A549 (cell line): ENCODE results near the gene DDX20. TPM values are rescaled to one million over a fixed set of nuclear protein-coding genes. Genes with fewer than 3 reads are reported as not detected.

ENCODE experiments used
- ATAC-seq, 2 experiments: fragments of 200-7000 bp in 1 of 2; fragments of >200 bp in 1 of 2; cut with Nextera tagmentation in 1 of 2; cut with Tn5 transposase in 1 of 2; 3 replicates each; pipeline versions ENCODE4 v1.8.0 to v1.9.1; 2018 to 2020; ENCODE audit warnings: mild to moderate bottlenecking in 1 of 2, moderate library complexity in 1 of 2
- CTCF ChIA-PET: fragments of 300-600 bp; sonication (Branson Sonifier 250); formaldehyde crosslinking; extraction: SDS; loops from one replicate; lab custom pipeline; 2021; ENCODE audit warnings: antibody characterized with exemption, inconsistent platforms; lab: Yijun Ruan, JAX
- POLR2A ChIA-PET: fragments of 350-600 bp; formaldehyde crosslinking; extraction: SDS; loops from one replicate; lab custom pipeline; 2021; ENCODE audit warnings: antibody characterized with exemption, inconsistent platforms; lab: Yijun Ruan, JAX
- DNase-seq, 2 experiments: peaks; one replicate each; pipeline versions ENCODE4 v3.0.0 to v3.0.0-alpha.2; 2011 to 2016; ENCODE audit warnings: low read depth in 1 of 2, low spot score in 1 of 2
- FAIRE-seq: peaks from 2 replicates; lab custom pipeline; 2011; peaks lifted over from hg19 to GRCh38; lab: Jason Lieb, UNC
- H3K27ac ChIP-seq, 2 experiments: fragments of >200 bp; sonication (Bioruptor Twin); formaldehyde crosslinking; 3 replicates each; pipeline ENCODE4 v1.5.1; 2016 to 2017
- H3K4me1 ChIP-seq: fragments of >200 bp; sonication (Bioruptor Twin); formaldehyde crosslinking; 3 replicates; pipeline ENCODE4 v1.6.1; 2016
- H3K4me2 ChIP-seq: fragments of >200 bp; sonication (Bioruptor Twin); formaldehyde crosslinking; 3 replicates; pipeline ENCODE4 v1.6.1; 2016
- H3K4me3 ChIP-seq: fragments of >200 bp; sonication (Bioruptor Twin); formaldehyde crosslinking; 3 replicates; pipeline ENCODE4 v1.5.1; 2016
- H3K9me3 ChIP-seq: fragments of >200 bp; sonication (Bioruptor Twin); formaldehyde crosslinking; 3 replicates; pipeline ENCODE4 v1.6.1; 2016
- CBX2 ChIP-seq: fragments of 200-600 bp; sonication (generic); IDR thresholded peaks from 2 replicates; pipeline ENCODE4 v1.6.1; 2016; ENCODE audit warnings: low read depth, mild to moderate bottlenecking, borderline replicate concordance
- CBX8 ChIP-seq: fragments of 200-600 bp; sonication (generic); IDR thresholded peaks from 2 replicates; pipeline ENCODE4 v1.6.1; 2016
- EHMT2 ChIP-seq: fragments of 200-600 bp; sonication (generic); IDR thresholded peaks from 2 replicates; pipeline ENCODE4 v1.6.1; 2016; ENCODE audit warnings: antibody characterized with exemption, low read depth, mild to moderate bottlenecking, moderate library complexity
- EP300 ChIP-seq, 2 experiments: fragments of >200 bp; sonication (Bioruptor Twin); formaldehyde crosslinking; IDR thresholded peaks; 2 replicates in 1 of 2; 3 replicates in 1 of 2; pipeline ENCODE4 v1.6.1; 2016 to 2017
- GATA3 ChIP-seq: IDR thresholded peaks from 2 replicates; pipeline ENCODE4 v1.6.1; 2012; ENCODE audit warnings: borderline replicate concordance
- HDAC2 ChIP-seq: fragments of 200-600 bp; sonication (generic); IDR thresholded peaks from 2 replicates; pipeline ENCODE4 v1.6.1; 2016
- HES2 ChIP-seq: fragments of >200 bp; sonication (Bioruptor Twin); formaldehyde crosslinking; IDR thresholded peaks from 2 replicates; pipeline ENCODE4 v1.6.1; 2016
- HOXA7 ChIP-seq: fragments of 250-450 bp; sonication (Bioruptor Pico); IDR thresholded peaks from 2 replicates; pipeline ENCODE4 v1.5.0; 2020; ENCODE audit warnings: mild to moderate bottlenecking, moderate library complexity
- HOXB13 ChIP-seq: fragments of 250-450 bp; sonication (Bioruptor Pico); IDR thresholded peaks from 2 replicates; pipeline ENCODE4 v1.5.0; 2020; ENCODE audit warnings: low read depth, mild to moderate bottlenecking, moderate library complexity
- KDM5A ChIP-seq: fragments of 200-600 bp; sonication (generic); IDR thresholded peaks from 2 replicates; pipeline ENCODE4 v1.6.1; 2016; ENCODE audit warnings: antibody characterized with exemption, mild to moderate bottlenecking
- MAFK ChIP-seq: fragments of 450-650 bp; IDR thresholded peaks from 2 replicates; pipeline ENCODE4 v1.6.1; 2014; ENCODE audit not compliant: partially characterized antibody
- NFE2L2 ChIP-seq: fragments of 150-350 bp; conservative IDR thresholded peaks from 2 replicates; pipeline ENCODE4 v1.6.1; 2014; ENCODE audit warnings: low read length
- PBX3 ChIP-seq: IDR thresholded peaks from 2 replicates; pipeline ENCODE4 v1.6.1; 2012
- POLR2A ChIP-seq: IDR thresholded peaks from 2 replicates; pipeline ENCODE4 v1.6.1; 2012; ENCODE audit warnings: mild to moderate bottlenecking, low read length
- RAD21 ChIP-seq, 2 experiments: fragments of >200 bp in 1 of 2; sonication (Bioruptor Twin) in 1 of 2; formaldehyde crosslinking in 1 of 2; IDR thresholded peaks in 1 of 2; conservative IDR thresholded peaks in 1 of 2; 2 replicates in 1 of 2; 3 replicates in 1 of 2; pipeline ENCODE4 v1.6.1; 2012 to 2018; ENCODE audit warnings: inconsistent platforms in 1 of 2
- RARB ChIP-seq: fragments of 250-450 bp; sonication (Bioruptor Pico); IDR thresholded peaks from 2 replicates; pipeline ENCODE4 v1.8.0; 2021; ENCODE audit warnings: mild to moderate bottlenecking, moderate library complexity
- RCOR1 ChIP-seq: fragments of 150-350 bp; IDR thresholded peaks from 2 replicates; pipeline ENCODE4 v1.6.1; 2014; ENCODE audit warnings: antibody characterized with exemption, low read length, low read depth
- TFCP2L1 ChIP-seq: fragments of 250-450 bp; sonication (Bioruptor Pico); IDR thresholded peaks from 2 replicates; pipeline ENCODE4 v1.5.0; 2021; ENCODE audit warnings: mild to moderate bottlenecking
- ZNF302 ChIP-seq: fragments of 250-450 bp; sonication (Bioruptor Pico); IDR thresholded peaks from 2 replicates; pipeline ENCODE4 v1.9.0; 2021; ENCODE audit warnings: inconsistent platforms, mild to moderate bottlenecking, moderate library complexity
- WGBS: methylation state at CpG from one replicate; pipeline ENCODE4 v1.1.6; 2017; ENCODE audit errors: missing lambda C conversion rate; 5-methylcytosine and 5-hydroxymethylcytosine counted together
- polyA plus RNA-seq, 4 experiments: library from polyadenylated mRNA; depleted of rRNA in 3 of 4; stranded (reverse); fragments of >200 nt; fragmentation: RNase III in 1 of 4; extraction: RNeasy Plus Mini Kit Qiagen cat#74134 plus additional on column Dnase treatment in 1 of 4; gene quantifications; 2 replicates in 3 of 4; 3 replicates in 1 of 4; pipeline ENCODE4 v1.2.3, GENCODE V29; 2011 to 2017
- TF ChIP-seq, protein P1 (sequence below): fragments of >200 bp; sonication (Bioruptor Twin); formaldehyde crosslinking; IDR thresholded peaks from 3 replicates; pipeline ENCODE4 v1.5.1; 2016
- TF ChIP-seq, protein P2 (sequence below): IDR thresholded peaks from 2 replicates; pipeline ENCODE4 v1.6.1; 2012
- TF ChIP-seq, protein P3 (sequence below): fragments of 200-600 bp; sonication (generic); IDR thresholded peaks from 2 replicates; pipeline ENCODE4 v1.6.1; 2016; ENCODE audit warnings: antibody characterized with exemption, mild to moderate bottlenecking, moderate library complexity

DDX20 gene
- polyA plus RNA-seq, 2 of the 4 experiments (the other 2 are of a cell fraction): 8.4 to 13.5 TPM

- H3K27ac ChIP-seq: no peak overlapping the region
- H3K4me2 ChIP-seq: no peak overlapping the region
- FAIRE-seq (no peak), ATAC-seq (no peak), DNase-seq (no peak)
- 91% methylated on average over 9 of the region's 9 CpGs for WGBS
- ChIA-PET CTCF (interaction anchor here (1.0 to 2.7 kb wide), 8 partner anchors 9 to 292 kb away, joined by 3 to 26 read pairs (median 9); partner anchors contain the start of gene DDX20), POLR2A (no interaction called here)
- no peak overlapping the region for H3K4me3 ChIP-seq
- no peaks in the 10 kb centered on the region for H3K4me1 ChIP-seq
- TF ChIP-seq CBX2: no peak
- no peak for TF ChIP-seq MAFK
- TF ChIP-seq CBX8: no peak
- no peak for TF ChIP-seq EP300 (IDR thresholded peaks at IDR 0.05)
- TF ChIP-seq, protein P1, sequence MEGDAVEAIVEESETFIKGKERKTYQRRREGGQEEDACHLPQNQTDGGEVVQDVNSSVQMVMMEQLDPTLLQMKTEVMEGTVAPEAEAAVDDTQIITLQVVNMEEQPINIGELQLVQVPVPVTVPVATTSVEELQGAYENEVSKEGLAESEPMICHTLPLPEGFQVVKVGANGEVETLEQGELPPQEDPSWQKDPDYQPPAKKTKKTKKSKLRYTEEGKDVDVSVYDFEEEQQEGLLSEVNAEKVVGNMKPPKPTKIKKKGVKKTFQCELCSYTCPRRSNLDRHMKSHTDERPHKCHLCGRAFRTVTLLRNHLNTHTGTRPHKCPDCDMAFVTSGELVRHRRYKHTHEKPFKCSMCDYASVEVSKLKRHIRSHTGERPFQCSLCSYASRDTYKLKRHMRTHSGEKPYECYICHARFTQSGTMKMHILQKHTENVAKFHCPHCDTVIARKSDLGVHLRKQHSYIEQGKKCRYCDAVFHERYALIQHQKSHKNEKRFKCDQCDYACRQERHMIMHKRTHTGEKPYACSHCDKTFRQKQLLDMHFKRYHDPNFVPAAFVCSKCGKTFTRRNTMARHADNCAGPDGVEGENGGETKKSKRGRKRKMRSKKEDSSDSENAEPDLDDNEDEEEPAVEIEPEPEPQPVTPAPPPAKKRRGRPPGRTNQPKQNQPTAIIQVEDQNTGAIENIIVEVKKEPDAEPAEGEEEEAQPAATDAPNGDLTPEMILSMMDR: no peak
- TF ChIP-seq, protein P2, sequence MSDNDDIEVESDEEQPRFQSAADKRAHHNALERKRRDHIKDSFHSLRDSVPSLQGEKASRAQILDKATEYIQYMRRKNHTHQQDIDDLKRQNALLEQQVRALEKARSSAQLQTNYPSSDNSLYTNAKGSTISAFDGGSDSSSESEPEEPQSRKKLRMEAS: no peak
- H3K9me3 ChIP-seq: no peaks in the 10 kb centered on the region
Measured at GRCh38 chr1:111745675-111746613, 9.8 kb upstream of the DDX20 start.

DNA sequence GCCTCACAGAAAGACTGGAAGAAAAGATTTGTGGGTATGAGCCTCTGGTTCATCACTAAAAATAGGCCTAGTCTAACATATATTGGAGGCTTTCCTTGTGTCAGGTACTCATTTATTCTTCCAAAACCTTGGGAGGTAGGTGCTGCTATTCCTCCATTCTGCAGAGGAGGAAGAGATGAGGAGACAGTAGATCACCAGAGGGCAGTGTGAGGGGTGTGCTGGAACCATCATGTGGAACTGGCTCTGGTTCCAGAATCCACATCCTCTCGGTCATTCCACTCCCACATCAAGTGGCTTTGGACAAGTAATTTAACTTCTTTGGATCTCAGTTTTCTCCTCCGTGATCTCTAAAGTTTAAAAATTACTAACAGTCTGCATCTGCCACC lies 9.1 kb upstream of the DDX20 start:
- Histone ChIP-seq H3K9me3 (no peaks in the 10 kb centered on the region), H3K4me3 (no peak overlapping the region), H3K27ac (no peak overlapping the region), H3K4me2 (no peak overlapping the region), H3K4me1 (no peaks in the 10 kb centered on the region)
- DNase-seq (no peak), ATAC-seq (peak in 1 of 2 experiments; percentile 53; a peak in 3 of 6 replicates), FAIRE-seq (no peak)
- no peak for TF ChIP-seq PBX3
- TF ChIP-seq HDAC2: no peak
- TF ChIP-seq RCOR1: no peak
- TF ChIP-seq, protein P3, sequence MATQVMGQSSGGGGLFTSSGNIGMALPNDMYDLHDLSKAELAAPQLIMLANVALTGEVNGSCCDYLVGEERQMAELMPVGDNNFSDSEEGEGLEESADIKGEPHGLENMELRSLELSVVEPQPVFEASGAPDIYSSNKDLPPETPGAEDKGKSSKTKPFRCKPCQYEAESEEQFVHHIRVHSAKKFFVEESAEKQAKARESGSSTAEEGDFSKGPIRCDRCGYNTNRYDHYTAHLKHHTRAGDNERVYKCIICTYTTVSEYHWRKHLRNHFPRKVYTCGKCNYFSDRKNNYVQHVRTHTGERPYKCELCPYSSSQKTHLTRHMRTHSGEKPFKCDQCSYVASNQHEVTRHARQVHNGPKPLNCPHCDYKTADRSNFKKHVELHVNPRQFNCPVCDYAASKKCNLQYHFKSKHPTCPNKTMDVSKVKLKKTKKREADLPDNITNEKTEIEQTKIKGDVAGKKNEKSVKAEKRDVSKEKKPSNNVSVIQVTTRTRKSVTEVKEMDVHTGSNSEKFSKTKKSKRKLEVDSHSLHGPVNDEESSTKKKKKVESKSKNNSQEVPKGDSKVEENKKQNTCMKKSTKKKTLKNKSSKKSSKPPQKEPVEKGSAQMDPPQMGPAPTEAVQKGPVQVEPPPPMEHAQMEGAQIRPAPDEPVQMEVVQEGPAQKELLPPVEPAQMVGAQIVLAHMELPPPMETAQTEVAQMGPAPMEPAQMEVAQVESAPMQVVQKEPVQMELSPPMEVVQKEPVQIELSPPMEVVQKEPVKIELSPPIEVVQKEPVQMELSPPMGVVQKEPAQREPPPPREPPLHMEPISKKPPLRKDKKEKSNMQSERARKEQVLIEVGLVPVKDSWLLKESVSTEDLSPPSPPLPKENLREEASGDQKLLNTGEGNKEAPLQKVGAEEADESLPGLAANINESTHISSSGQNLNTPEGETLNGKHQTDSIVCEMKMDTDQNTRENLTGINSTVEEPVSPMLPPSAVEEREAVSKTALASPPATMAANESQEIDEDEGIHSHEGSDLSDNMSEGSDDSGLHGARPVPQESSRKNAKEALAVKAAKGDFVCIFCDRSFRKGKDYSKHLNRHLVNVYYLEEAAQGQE: no peak
- TF ChIP-seq RAD21 (conservative IDR thresholded peaks at IDR 0.05 in 1 of 2, IDR thresholded peaks at IDR 0.05 in 1 of 2): no peak
- TF ChIP-seq RARB (CRISPR knock-in tag): no peak
- TF ChIP-seq HES2: no peak
- TF ChIP-seq NFE2L2: no peak
- TF ChIP-seq EP300 (IDR thresholded peaks at IDR 0.05): no peak
- TF ChIP-seq POLR2A: no peak
- TF ChIP-seq, protein P1: no peak
- no peak for TF ChIP-seq HOXB13 (CRISPR knock-in tag)
- no peak for TF ChIP-seq HOXA7 (CRISPR knock-in tag)
- no peak for TF ChIP-seq TFCP2L1 (CRISPR knock-in tag)
- TF ChIP-seq EHMT2: no peak
- no peak for TF ChIP-seq KDM5A
- no peak for TF ChIP-seq GATA3
- TF ChIP-seq ZNF302 (CRISPR knock-in tag): no peak
- WGBS: 79% methylated on average over 2 of the region's 2 CpGs
- CTCF ChIA-PET: interaction anchor here (1.0 to 2.3 kb wide), 14 partner anchors 8 to 293 kb away, joined by 3 to 26 read pairs (median 4); partner anchors contain the start of genes DDX20 and INKA2
- POLR2A ChIA-PET: no interaction called here
